Astrocyte (in vitro differentiated cells and primary cell): ENCODE data around the gene TFAP2D. TPM values are rescaled to one million over a fixed set of nuclear protein-coding genes. Genes with fewer than 3 reads are reported as not detected.

ENCODE experiments used
- DNase-seq: peaks from one replicate; pipeline ENCODE4 v3.0.0-alpha.2; 2010; ENCODE audit warnings: low read depth
- FAIRE-seq: peaks from 2 replicates; lab custom pipeline; 2011; peaks lifted over from hg19 to GRCh38; lab: Jason Lieb, UNC
- H2AFZ ChIP-seq: 2 replicates; pipeline ENCODE4 v1.6.0; 2012; ENCODE audit warnings: low read depth, low read length, inconsistent platforms
- H3K27ac ChIP-seq: 2 replicates; pipeline ENCODE4 v1.5.1; 2011; ENCODE audit warnings: low read depth, low read length, inconsistent platforms
- H3K27me3 ChIP-seq: 2 replicates; pipeline ENCODE4 v1.6.0; 2011; ENCODE audit warnings: low read length, inconsistent platforms; ENCODE audit not compliant: insufficient read depth
- H3K36me3 ChIP-seq: 2 replicates; pipeline ENCODE4 v1.5.1; 2011; ENCODE audit warnings: low read length, inconsistent platforms; ENCODE audit not compliant: insufficient read depth
- H3K4me1 ChIP-seq: 2 replicates; pipeline ENCODE4 v1.5.1; 2011; ENCODE audit warnings: low read length, inconsistent platforms; ENCODE audit not compliant: insufficient read depth
- H3K4me2 ChIP-seq: 2 replicates; pipeline ENCODE4 v1.6.0; 2012; ENCODE audit warnings: low read length, inconsistent platforms
- H3K4me3 ChIP-seq: 2 replicates; pipeline ENCODE4 v1.5.1; 2011; ENCODE audit warnings: low read depth, mild to moderate bottlenecking, low read length, inconsistent platforms; ENCODE audit not compliant: insufficient read depth
- H3K79me2 ChIP-seq: 2 replicates; pipeline ENCODE4 v1.6.0; 2012; ENCODE audit warnings: mild to moderate bottlenecking, low read length, inconsistent platforms; ENCODE audit not compliant: insufficient read depth
- H3K9ac ChIP-seq: 2 replicates; pipeline ENCODE4 v1.6.0; 2012; ENCODE audit warnings: mild to moderate bottlenecking, low read length, inconsistent platforms
- H3K9me3 ChIP-seq: 2 replicates; pipeline ENCODE4 v1.5.1; 2012; ENCODE audit warnings: low read depth, mild to moderate bottlenecking, low read length, inconsistent platforms; ENCODE audit not compliant: insufficient read depth
- H4K20me1 ChIP-seq: 2 replicates; pipeline ENCODE4 v1.6.0; 2012; ENCODE audit warnings: low read length, inconsistent platforms; ENCODE audit not compliant: insufficient read depth
- H3K27ac Mint-ChIP-seq: one replicate; pipeline ENCODE4 v1.8.0; 2021; ENCODE audit warnings: mild to moderate bottlenecking, mixed read lengths; ENCODE audit not compliant: unreplicated experiment
- H3K27me3 Mint-ChIP-seq: one replicate; pipeline ENCODE4 v1.8.0; 2021; ENCODE audit warnings: low read depth, mixed read lengths; ENCODE audit not compliant: unreplicated experiment
- H3K36me3 Mint-ChIP-seq: one replicate; pipeline ENCODE4 v1.8.0; 2021; ENCODE audit warnings: low read depth, mixed read lengths; ENCODE audit not compliant: unreplicated experiment
- H3K4me1 Mint-ChIP-seq: one replicate; pipeline ENCODE4 v1.8.0; 2021; ENCODE audit warnings: low read depth, mixed read lengths; ENCODE audit not compliant: unreplicated experiment
- H3K4me3 Mint-ChIP-seq: one replicate; pipeline ENCODE4 v1.8.0; 2021; ENCODE audit warnings: mild to moderate bottlenecking, moderate library complexity, mixed read lengths; ENCODE audit not compliant: unreplicated experiment
- H3K9me3 Mint-ChIP-seq: one replicate; pipeline ENCODE4 v1.8.0; 2021; ENCODE audit warnings: mild to moderate bottlenecking, mixed read lengths; ENCODE audit not compliant: unreplicated experiment
- EZH2 ChIP-seq: IDR thresholded peaks from 2 replicates; pipeline ENCODE4 v1.6.1; 2012; ENCODE audit warnings: mild to moderate bottlenecking, low read length, inconsistent platforms; ENCODE audit not compliant: insufficient read depth
- total RNA-seq: library from RNA; stranded (reverse); gene quantifications from 2 replicates; pipeline ENCODE4 v1.2.1, GENCODE V29; 2021
- TF ChIP-seq, protein P1 (sequence below): IDR thresholded peaks from 2 replicates; pipeline ENCODE4 v1.5.1; 2011; ENCODE audit warnings: low read depth, mild to moderate bottlenecking, inconsistent platforms, low read length, moderate library complexity; ENCODE audit not compliant: insufficient read depth

Gene TFAP2D
- total RNA-seq, 1 donor from 2014 or later = not detected

DNA sequence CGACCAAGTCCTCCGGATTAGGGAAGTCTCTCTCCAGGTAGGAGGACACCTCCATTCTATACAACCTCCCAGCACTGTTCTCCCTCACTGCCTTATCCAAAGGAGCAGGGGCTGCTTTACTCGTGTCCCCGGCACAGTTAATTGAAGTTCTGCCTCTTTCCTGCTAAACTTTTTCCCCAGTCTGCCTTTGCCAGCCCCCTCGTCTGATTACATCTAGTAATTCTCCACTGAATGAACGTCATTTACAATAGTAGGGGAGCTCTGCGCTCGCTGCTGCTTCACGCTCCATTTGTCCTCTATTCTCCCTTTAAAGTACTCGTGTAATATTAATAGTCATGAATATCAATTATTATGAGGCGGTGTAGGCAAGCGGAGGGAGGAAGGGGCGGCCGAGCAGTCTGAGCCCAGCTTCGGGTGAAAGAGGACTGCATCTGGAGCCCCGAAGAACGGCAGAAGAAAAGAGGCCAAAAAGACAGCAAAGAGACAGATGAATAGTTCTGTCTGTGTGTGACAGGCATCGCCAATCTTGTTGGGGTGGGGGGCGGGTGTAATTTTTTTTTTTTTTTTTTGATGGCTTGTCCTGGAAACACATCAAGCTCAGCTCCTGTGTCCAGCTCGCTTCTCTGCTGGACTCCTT, 108.2 kb downstream of the TFAP2D start:
- peaks cover 93% of the 10 kb centered on the region for H3K27me3 Mint-ChIP-seq

DNA sequence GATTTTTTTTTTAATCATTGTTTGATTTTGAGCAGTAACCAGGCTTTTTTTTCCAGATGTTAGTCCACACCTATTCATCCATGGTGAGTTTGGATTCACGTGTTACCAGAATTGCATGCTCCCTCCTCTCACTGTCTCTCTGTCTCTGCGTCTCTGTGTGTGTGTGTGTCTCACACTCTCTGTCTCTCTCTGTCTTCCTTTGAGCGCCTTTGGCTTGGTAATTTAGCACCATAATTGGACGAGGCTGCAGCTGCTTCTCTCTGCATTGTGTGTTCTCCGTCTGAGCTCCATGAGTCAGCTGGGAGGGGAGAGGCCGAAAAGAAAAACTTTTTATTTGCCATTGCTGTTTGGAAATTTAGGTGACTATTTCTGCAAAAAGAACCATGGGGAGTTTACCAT, 108.8 kb downstream of the TFAP2D start:
- no peak overlapping the region for H3K4me3 ChIP-seq

More for the DNA sequence above, 108.2 kb downstream of the TFAP2D start:
- Histone ChIP-seq H3K4me1 (no peaks in the 10 kb centered on the region), H3K9ac (no peak overlapping the region), H3K4me2 (no peak overlapping the region), H3K4me3 (no peak overlapping the region), H2AFZ (no peak overlapping the region), H3K36me3 (no peaks in the 10 kb centered on the region), H3K9me3 (peaks cover 4% of the 10 kb centered on the region), H3K27me3 (peaks cover 74% of the 10 kb centered on the region), H4K20me1 (no peaks in the 10 kb centered on the region), H3K79me2 (no peaks in the 10 kb centered on the region), H3K27ac (no peak overlapping the region)
- no peak for FAIRE-seq
- Mint-ChIP-seq H3K36me3 (no peaks in the 10 kb centered on the region), H3K9me3 (peaks cover 4% of the 10 kb centered on the region), H3K27ac (peak overlapping the region; percentile 29), H3K4me1 (peaks cover 5% of the 10 kb centered on the region), H3K4me3 (no peak overlapping the region)
- DNase-seq = no peak
- no peak for TF ChIP-seq EZH2
- TF ChIP-seq, protein P1, sequence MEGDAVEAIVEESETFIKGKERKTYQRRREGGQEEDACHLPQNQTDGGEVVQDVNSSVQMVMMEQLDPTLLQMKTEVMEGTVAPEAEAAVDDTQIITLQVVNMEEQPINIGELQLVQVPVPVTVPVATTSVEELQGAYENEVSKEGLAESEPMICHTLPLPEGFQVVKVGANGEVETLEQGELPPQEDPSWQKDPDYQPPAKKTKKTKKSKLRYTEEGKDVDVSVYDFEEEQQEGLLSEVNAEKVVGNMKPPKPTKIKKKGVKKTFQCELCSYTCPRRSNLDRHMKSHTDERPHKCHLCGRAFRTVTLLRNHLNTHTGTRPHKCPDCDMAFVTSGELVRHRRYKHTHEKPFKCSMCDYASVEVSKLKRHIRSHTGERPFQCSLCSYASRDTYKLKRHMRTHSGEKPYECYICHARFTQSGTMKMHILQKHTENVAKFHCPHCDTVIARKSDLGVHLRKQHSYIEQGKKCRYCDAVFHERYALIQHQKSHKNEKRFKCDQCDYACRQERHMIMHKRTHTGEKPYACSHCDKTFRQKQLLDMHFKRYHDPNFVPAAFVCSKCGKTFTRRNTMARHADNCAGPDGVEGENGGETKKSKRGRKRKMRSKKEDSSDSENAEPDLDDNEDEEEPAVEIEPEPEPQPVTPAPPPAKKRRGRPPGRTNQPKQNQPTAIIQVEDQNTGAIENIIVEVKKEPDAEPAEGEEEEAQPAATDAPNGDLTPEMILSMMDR = no peak

More for the DNA sequence above, 108.8 kb downstream of the TFAP2D start:
- H3K27ac ChIP-seq = no peak overlapping the region
- Mint-ChIP-seq H3K4me1 (peaks cover 5% of the 10 kb centered on the region), H3K27me3 (peaks cover 93% of the 10 kb centered on the region), H3K9me3 (peaks cover 4% of the 10 kb centered on the region), H3K4me3 (no peak overlapping the region), H3K36me3 (no peaks in the 10 kb centered on the region), H3K27ac (no peak overlapping the region)
- no peaks in the 10 kb centered on the region for H3K4me1 ChIP-seq
- peaks cover 74% of the 10 kb centered on the region for H3K27me3 ChIP-seq
- H2AFZ ChIP-seq = no peak overlapping the region
- no peak overlapping the region for H3K9ac ChIP-seq
- no peaks in the 10 kb centered on the region for H4K20me1 ChIP-seq
- peaks cover 4% of the 10 kb centered on the region for H3K9me3 ChIP-seq
- H3K79me2 ChIP-seq = no peaks in the 10 kb centered on the region
- no peaks in the 10 kb centered on the region for H3K36me3 ChIP-seq
- FAIRE-seq (no peak), DNase-seq (no peak)
- H3K4me2 ChIP-seq = no peak overlapping the region
- TF ChIP-seq, protein P1 = no peak
- no peak for TF ChIP-seq EZH2

Other genes starting within 250 kb of the TFAP2D start
- not detected in 2 replicates for gene TFAP2B, start 105.3 kb downstream of the TFAP2D start, total RNA-seq